Chondrocyte (in vitro differentiated cells): Measurements from ENCODE around the gene ACER2. TPM values are rescaled to one million over a fixed set of nuclear protein-coding genes. Genes with fewer than 3 reads are reported as not detected.

Experiments used
- DNase-seq: peaks from one replicate; pipeline ENCODE4 v3.0.0; 2021; ENCODE audit warnings: mixed read lengths, low spot score
- H3K27ac Mint-ChIP-seq: one replicate; pipeline ENCODE4 v1.8.0; 2021; ENCODE audit warnings: mild to moderate bottlenecking, moderate library complexity, mixed read lengths; ENCODE audit not compliant: unreplicated experiment
- H3K27me3 Mint-ChIP-seq: 2 replicates; pipeline ENCODE4 v1.8.0; 2021; ENCODE audit warnings: low read depth, mixed read lengths
- H3K36me3 Mint-ChIP-seq: 2 replicates; pipeline ENCODE4 v1.8.0; 2021; ENCODE audit warnings: low read depth, mixed read lengths
- H3K4me1 Mint-ChIP-seq: 2 replicates; pipeline ENCODE4 v1.8.0; 2021; ENCODE audit warnings: low read depth, mild to moderate bottlenecking, mixed read lengths
- H3K4me3 Mint-ChIP-seq: one replicate; pipeline ENCODE4 v1.8.0; 2021; ENCODE audit warnings: mild to moderate bottlenecking, moderate library complexity, mixed read lengths; ENCODE audit not compliant: unreplicated experiment
- H3K9me3 Mint-ChIP-seq: 2 replicates; pipeline ENCODE4 v1.8.0; 2021; ENCODE audit warnings: low read depth, mixed read lengths
- total RNA-seq: library from RNA; stranded (reverse); gene quantifications from 3 replicates; pipeline ENCODE4 v1.2.1, GENCODE V29; 2021
- TF ChIP-seq, protein P1 (sequence below): fragments of 200-600 bp; sonication (generic); IDR thresholded peaks from 2 replicates; pipeline ENCODE4 v1.5.0; 2021; ENCODE audit warnings: antibody characterized with exemption, mild to moderate bottlenecking, moderate library complexity

ACER2 gene
- total RNA-seq, 1 donor from 2014 or later = 0.65 TPM

DNA sequence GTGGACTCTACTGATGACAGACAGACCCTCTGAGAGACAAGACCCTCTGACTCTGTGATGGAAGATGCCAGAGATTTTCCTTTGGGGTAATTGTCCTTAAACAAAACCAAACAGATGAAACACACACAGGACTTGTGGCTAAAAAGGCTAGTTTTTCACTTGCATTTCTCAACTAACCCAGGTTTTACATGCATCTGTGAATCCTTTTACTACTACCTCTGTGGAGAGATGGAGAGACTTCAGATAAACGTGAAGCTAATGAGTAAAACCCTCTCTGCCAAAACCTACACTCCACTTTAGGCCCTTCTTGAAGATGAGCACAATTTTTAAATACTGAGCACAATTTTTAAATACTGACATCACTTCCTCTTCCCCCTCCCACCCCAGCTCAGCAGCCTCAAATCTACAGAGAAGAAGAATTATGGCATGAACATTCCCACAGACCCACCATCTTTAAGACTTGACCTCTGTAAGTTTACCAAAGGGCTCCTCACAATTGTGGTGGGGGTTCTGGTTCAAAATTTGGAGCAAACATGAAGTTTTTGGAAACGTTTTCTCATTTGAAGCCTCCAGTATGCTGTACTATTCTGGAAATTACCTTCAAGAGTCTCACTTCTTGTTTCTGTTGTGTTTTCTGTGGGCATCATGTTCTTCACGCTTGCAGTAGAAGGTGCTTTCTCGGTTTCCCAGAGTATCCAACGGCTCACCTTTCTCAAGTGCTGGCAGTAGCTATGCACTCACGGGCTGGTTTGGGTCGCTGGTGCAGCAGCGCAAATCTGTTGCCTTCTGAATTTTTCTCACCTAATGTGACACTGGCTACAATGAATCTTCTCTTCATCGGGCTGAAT, 42.7 kb downstream of the ACER2 start:
- TF ChIP-seq, protein P1, sequence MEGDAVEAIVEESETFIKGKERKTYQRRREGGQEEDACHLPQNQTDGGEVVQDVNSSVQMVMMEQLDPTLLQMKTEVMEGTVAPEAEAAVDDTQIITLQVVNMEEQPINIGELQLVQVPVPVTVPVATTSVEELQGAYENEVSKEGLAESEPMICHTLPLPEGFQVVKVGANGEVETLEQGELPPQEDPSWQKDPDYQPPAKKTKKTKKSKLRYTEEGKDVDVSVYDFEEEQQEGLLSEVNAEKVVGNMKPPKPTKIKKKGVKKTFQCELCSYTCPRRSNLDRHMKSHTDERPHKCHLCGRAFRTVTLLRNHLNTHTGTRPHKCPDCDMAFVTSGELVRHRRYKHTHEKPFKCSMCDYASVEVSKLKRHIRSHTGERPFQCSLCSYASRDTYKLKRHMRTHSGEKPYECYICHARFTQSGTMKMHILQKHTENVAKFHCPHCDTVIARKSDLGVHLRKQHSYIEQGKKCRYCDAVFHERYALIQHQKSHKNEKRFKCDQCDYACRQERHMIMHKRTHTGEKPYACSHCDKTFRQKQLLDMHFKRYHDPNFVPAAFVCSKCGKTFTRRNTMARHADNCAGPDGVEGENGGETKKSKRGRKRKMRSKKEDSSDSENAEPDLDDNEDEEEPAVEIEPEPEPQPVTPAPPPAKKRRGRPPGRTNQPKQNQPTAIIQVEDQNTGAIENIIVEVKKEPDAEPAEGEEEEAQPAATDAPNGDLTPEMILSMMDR = no peak
- H3K36me3 Mint-ChIP-seq = no peaks in the 10 kb centered on the region
- H3K4me3 Mint-ChIP-seq = no peak overlapping the region

DNA sequence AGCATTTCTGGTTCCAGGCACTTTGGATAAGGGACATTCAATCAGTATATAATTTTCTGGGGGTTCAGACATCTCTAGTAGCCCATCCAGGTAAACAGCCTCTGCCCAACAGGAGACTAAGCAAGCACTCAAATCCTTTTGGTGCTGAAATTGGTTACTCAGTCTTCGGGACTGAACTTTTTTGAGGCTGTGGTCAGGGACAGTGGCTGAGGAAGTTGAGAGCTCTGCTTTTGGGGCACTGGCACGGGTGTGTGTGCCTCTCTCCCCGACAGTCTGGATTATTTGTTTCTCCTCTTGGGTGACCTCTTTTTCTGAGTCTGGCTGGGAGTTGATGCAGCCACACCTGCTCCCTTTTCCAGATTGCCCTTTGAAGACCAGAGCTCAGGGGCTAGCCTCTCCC, 47.6 kb downstream of the ACER2 start:
- no peaks in the 10 kb centered on the region for H3K27me3 Mint-ChIP-seq
- no peak overlapping the region for H3K27ac Mint-ChIP-seq
- TF ChIP-seq, protein P1 = no peak
- H3K4me3 Mint-ChIP-seq = no peak overlapping the region
- no peak for DNase-seq
- H3K9me3 Mint-ChIP-seq = no peaks in the 10 kb centered on the region
- no peaks in the 10 kb centered on the region for H3K36me3 Mint-ChIP-seq
- H3K4me1 Mint-ChIP-seq = peaks cover 9% of the 10 kb centered on the region

More for the DNA sequence above, 42.7 kb downstream of the ACER2 start:
- Mint-ChIP-seq H3K27me3 (no peaks in the 10 kb centered on the region), H3K4me1 (no peaks in the 10 kb centered on the region), H3K27ac (no peak overlapping the region), H3K9me3 (no peaks in the 10 kb centered on the region)
- DNase-seq = no peak

DNA sequence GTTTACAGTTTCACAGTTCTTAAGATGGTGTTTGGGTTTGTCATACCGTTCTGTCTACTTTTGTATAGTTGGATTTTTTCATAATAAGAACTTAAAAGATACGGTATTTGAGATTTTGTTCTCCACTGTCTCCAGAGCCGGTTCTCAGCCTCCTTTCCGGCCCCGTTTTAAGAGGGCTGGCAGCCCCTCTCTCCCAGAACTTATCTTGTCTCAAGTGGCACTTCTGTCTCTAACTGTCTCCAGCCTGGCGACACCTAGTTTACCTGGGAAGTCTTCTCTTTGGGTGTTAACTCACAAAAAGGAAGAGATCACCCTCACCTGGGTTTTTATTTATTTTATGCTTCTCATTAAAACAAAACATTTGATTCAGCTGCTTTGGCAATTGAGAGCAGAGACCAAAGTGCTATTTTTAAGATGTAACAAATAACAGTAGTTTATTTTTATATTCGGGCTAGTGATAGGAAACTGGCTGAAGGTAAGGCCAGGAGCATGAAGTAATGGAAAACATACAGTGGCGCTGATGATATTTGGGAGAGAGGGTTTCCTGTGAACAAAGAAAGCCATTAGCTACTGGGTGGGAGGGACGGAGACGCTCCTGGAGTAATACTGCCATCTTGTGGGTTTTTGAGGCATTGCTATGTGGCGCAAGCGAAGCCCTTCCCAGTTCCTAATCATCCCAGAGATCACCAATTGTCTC, 48.3 kb downstream of the ACER2 start:
- Mint-ChIP-seq H3K27ac (no peak overlapping the region), H3K36me3 (no peaks in the 10 kb centered on the region), H3K27me3 (no peaks in the 10 kb centered on the region), H3K4me1 (peaks cover 9% of the 10 kb centered on the region), H3K4me3 (no peak overlapping the region), H3K9me3 (no peaks in the 10 kb centered on the region)
- TF ChIP-seq, protein P1 = peak; percentile 94
- no peak for DNase-seq

DNA sequence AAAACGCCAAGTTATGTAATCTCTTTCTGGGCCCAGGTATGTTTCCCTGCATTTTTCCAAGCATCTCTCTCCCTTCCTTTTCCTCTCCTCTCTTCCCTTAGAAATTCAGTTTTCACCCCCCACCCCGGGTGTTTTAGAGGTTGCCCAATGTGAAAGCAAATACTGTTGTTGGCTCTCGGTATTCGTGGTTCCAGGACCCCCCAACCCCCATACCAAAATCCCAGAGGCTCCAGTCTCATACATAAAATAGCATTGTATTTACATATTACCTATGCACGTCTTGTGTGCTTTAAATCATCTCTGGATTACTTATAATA, 48.8 kb downstream of the ACER2 start:
- no peak overlapping the region for H3K27ac Mint-ChIP-seq

DNA sequence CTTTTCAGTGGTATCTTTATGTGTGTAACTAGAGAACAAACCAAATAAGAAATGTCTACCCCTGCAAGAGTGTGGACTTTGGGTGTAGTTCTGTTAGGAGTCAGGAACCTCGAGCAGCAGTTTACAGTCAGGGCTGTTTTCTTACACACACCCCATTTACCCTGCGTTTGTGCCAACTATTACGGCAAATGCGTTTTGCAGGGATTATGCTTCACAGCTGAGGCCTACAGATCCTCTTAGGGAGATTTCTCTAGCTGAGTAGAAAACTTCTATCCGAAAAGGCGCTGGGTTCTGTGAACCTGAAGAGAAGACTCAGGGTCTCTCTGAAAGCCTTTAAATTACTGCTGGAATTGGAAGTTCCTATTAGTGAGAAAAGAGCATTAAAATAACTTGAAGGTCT, 51.4 kb downstream of the ACER2 start:
- Mint-ChIP-seq H3K27me3 (peaks cover 3% of the 10 kb centered on the region), H3K4me1 (peaks cover 20% of the 10 kb centered on the region), H3K9me3 (no peaks in the 10 kb centered on the region), H3K27ac (no peak overlapping the region), H3K4me3 (no peak overlapping the region), H3K36me3 (no peaks in the 10 kb centered on the region)
- TF ChIP-seq, protein P1 = no peak
- DNase-seq = no peak

More for the DNA sequence above, 48.8 kb downstream of the ACER2 start:
- TF ChIP-seq, protein P1 = peak; percentile 36
- Mint-ChIP-seq H3K36me3 (no peaks in the 10 kb centered on the region), H3K27me3 (no peaks in the 10 kb centered on the region), H3K9me3 (no peaks in the 10 kb centered on the region), H3K4me3 (peak overlapping the region; percentile 50), H3K4me1 (peaks cover 9% of the 10 kb centered on the region)
- no peak for DNase-seq
